Measurements from ENCODE around the gene WNT9B.

The WNT9B gene

GRCh38 chr17:46930051-46930450, 78.7 kb downstream of the WNT9B start:
- TF ChIP-seq POLR2AphosphoS5 (IDR thresholded peaks at IDR 0.05; ENCODE audit: low read depth, low read length) (no peak), FOXP2 (optimal IDR thresholded peaks at IDR 0.05; ENCODE audit: borderline replicate concordance, extremely low read depth, extremely low read length, insufficient read depth) (no peak), TAF1 (IDR thresholded peaks at IDR 0.05; ENCODE audit: borderline replicate concordance, insufficient read depth, low read length) (no peak), SIN3A (IDR thresholded peaks at IDR 0.05; ENCODE audit: borderline replicate concordance, insufficient read depth, low read length) (no peak)
- TF ChIP-seq, protein P1, sequence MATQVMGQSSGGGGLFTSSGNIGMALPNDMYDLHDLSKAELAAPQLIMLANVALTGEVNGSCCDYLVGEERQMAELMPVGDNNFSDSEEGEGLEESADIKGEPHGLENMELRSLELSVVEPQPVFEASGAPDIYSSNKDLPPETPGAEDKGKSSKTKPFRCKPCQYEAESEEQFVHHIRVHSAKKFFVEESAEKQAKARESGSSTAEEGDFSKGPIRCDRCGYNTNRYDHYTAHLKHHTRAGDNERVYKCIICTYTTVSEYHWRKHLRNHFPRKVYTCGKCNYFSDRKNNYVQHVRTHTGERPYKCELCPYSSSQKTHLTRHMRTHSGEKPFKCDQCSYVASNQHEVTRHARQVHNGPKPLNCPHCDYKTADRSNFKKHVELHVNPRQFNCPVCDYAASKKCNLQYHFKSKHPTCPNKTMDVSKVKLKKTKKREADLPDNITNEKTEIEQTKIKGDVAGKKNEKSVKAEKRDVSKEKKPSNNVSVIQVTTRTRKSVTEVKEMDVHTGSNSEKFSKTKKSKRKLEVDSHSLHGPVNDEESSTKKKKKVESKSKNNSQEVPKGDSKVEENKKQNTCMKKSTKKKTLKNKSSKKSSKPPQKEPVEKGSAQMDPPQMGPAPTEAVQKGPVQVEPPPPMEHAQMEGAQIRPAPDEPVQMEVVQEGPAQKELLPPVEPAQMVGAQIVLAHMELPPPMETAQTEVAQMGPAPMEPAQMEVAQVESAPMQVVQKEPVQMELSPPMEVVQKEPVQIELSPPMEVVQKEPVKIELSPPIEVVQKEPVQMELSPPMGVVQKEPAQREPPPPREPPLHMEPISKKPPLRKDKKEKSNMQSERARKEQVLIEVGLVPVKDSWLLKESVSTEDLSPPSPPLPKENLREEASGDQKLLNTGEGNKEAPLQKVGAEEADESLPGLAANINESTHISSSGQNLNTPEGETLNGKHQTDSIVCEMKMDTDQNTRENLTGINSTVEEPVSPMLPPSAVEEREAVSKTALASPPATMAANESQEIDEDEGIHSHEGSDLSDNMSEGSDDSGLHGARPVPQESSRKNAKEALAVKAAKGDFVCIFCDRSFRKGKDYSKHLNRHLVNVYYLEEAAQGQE (IDR thresholded peaks at IDR 0.05; ENCODE audit: insufficient read depth in 1 of 2, low read depth in 2 of 2, low read length in 2 of 2): no peak

GRCh38 chr17:46931596-46931995, 80.2 kb downstream of the WNT9B start:
- TF ChIP-seq, protein P1 (IDR thresholded peaks at IDR 0.05; ENCODE audit: insufficient read depth in 1 of 2, low read depth in 2 of 2, low read length in 2 of 2): no peak
- TF ChIP-seq TAF1 (IDR thresholded peaks at IDR 0.05; ENCODE audit: borderline replicate concordance, insufficient read depth, low read length): no peak
- no peak for TF ChIP-seq FOXP2 (optimal IDR thresholded peaks at IDR 0.05; ENCODE audit: borderline replicate concordance, extremely low read depth, extremely low read length, insufficient read depth)
- no peak for TF ChIP-seq POLR2AphosphoS5 (IDR thresholded peaks at IDR 0.05; ENCODE audit: low read depth, low read length)
- TF ChIP-seq SIN3A (IDR thresholded peaks at IDR 0.05; ENCODE audit: borderline replicate concordance, insufficient read depth, low read length): no peak

- TF ChIP-seq, protein P1 (IDR thresholded peaks at IDR 0.05; ENCODE audit: insufficient read depth in 1 of 2, low read depth in 2 of 2, low read length in 2 of 2): no peak
- TF ChIP-seq POLR2AphosphoS5 (IDR thresholded peaks at IDR 0.05; ENCODE audit: low read depth, low read length) (no peak; the same call in 1 of the 2 replicates), TAF1 (IDR thresholded peaks at IDR 0.05; ENCODE audit: borderline replicate concordance, insufficient read depth, low read length) (no peak), SIN3A (IDR thresholded peaks at IDR 0.05; ENCODE audit: borderline replicate concordance, insufficient read depth, low read length) (no peak), FOXP2 (optimal IDR thresholded peaks at IDR 0.05; ENCODE audit: borderline replicate concordance, extremely low read depth, extremely low read length, insufficient read depth) (no peak)
These were observed 84.4 kb downstream of the WNT9B start for GRCh38 chr17:46935658-46936266.
